ENCODE results near the gene MGA. TPM values are rescaled to one million over a fixed set of nuclear protein-coding genes. Genes with fewer than 3 reads are reported as not detected.
A peak's percentile ranks its signal among the peaks of the same experiment; 100 is the strongest.

Gene MGA
- total RNA-seq, 2 donors from 2014 or later: 28.8 to 45.5 TPM

- ATAC-seq (no peak), DNase-seq (no peak)
- intact Hi-C loops (cut with DNase I): no loop called here
- no peaks in the 10 kb centered on the region for H3K9me3 ChIP-seq
- H3K27ac ChIP-seq: no peak overlapping the region
- H3K36me3 ChIP-seq (replicated peaks in 1 of 2; ENCODE audit: insufficient read depth in 1 of 2, low read depth in 2 of 2): no peaks in the 10 kb centered on the region
- H3K4me3 ChIP-seq: no peak overlapping the region
- no peaks in the 10 kb centered on the region for H3K27me3 ChIP-seq
- peaks cover 11% of the 10 kb centered on the region for H3K4me1 ChIP-seq
- no peak for TF ChIP-seq CTCF (IDR thresholded peaks at IDR 0.05)
- TF ChIP-seq POLR2A (IDR thresholded peaks at IDR 0.05): no peak
- WGBS, 2 donors: 94 to 96% methylated on average over 4 of the region's 4 CpGs
Observed at GRCh38 chr15:41655716-41656115, 4.5 kb upstream of the MGA start.

GRCh38 chr15:41656188-41656587 is 4.0 kb upstream of the MGA start:
- Histone ChIP-seq H3K9me3 (no peaks in the 10 kb centered on the region), H3K36me3 (replicated peaks in 1 of 2; ENCODE audit: insufficient read depth in 1 of 2, low read depth in 2 of 2) (no peaks in the 10 kb centered on the region), H3K27me3 (no peaks in the 10 kb centered on the region), H3K4me1 (peaks cover 16% of the 10 kb centered on the region), H3K27ac (no peak overlapping the region), H3K4me3 (no peak overlapping the region)
- DNase-seq (no peak), ATAC-seq (no peak)
- intact Hi-C loops (cut with DNase I): no loop called here
- WGBS, 2 donors: 85 to 89% methylated on average over 2 of the region's 2 CpGs
- no peak for TF ChIP-seq POLR2A (IDR thresholded peaks at IDR 0.05)
- TF ChIP-seq CTCF (IDR thresholded peaks at IDR 0.05): no peak

- WGBS, 2 donors: 48 to 62% methylated on average over 1 of the region's 1 CpG
- no peak for TF ChIP-seq POLR2A (IDR thresholded peaks at IDR 0.05)
- TF ChIP-seq CTCF (IDR thresholded peaks at IDR 0.05): no peak
- DNase-seq: no peak
- H3K9me3 ChIP-seq: no peaks in the 10 kb centered on the region
- no peaks in the 10 kb centered on the region for H3K36me3 ChIP-seq (replicated peaks in 1 of 2; ENCODE audit: insufficient read depth in 1 of 2, low read depth in 2 of 2)
- H3K27ac ChIP-seq: no peak overlapping the region
- H3K27me3 ChIP-seq: no peaks in the 10 kb centered on the region
- intact Hi-C loops (cut with DNase I): no loop called here
- peaks cover 26% of the 10 kb centered on the region for H3K4me1 ChIP-seq
- no peak overlapping the region for H3K4me3 ChIP-seq
- no peak for ATAC-seq
Observed at GRCh38 chr15:41658689-41659088, 1.5 kb upstream of the MGA start.

GRCh38 chr15:41659190-41659589 is 1.0 kb upstream of the MGA start:
- TF ChIP-seq POLR2A (IDR thresholded peaks at IDR 0.05): no peak
- no peak for TF ChIP-seq CTCF (IDR thresholded peaks at IDR 0.05)
- 88 to 90% methylated on average over 2 of the region's 2 CpGs for WGBS, 2 donors
- no peak overlapping the region for H3K4me3 ChIP-seq
- intact Hi-C loops (cut with DNase I): no loop called here
- H3K9me3 ChIP-seq: no peaks in the 10 kb centered on the region
- no peak for DNase-seq
- no peak overlapping the region for H3K27ac ChIP-seq
- ATAC-seq: no peak
- H3K36me3 ChIP-seq (replicated peaks in 1 of 2; ENCODE audit: insufficient read depth in 1 of 2, low read depth in 2 of 2): no peaks in the 10 kb centered on the region
- H3K4me1 ChIP-seq: peaks cover 26% of the 10 kb centered on the region
- no peaks in the 10 kb centered on the region for H3K27me3 ChIP-seq

GRCh38 chr15:41659855-41660234 is 360 bp upstream of the MGA start:
- peaks cover 26% of the 10 kb centered on the region for H3K4me1 ChIP-seq
- intact Hi-C loops (cut with DNase I): no loop called here
- ATAC-seq: no peak

More at GRCh38 chr15:41659855-41660234, 360 bp upstream of the MGA start:
- DNase-seq: peak in 1 of 4 donors; percentile 6
- TF ChIP-seq POLR2A (IDR thresholded peaks at IDR 0.05) (no peak), CTCF (IDR thresholded peaks at IDR 0.05) (no peak)
- Histone ChIP-seq H3K36me3 (replicated peaks in 1 of 2; ENCODE audit: insufficient read depth in 1 of 2, low read depth in 2 of 2) (no peaks in the 10 kb centered on the region), H3K4me3 (no peak overlapping the region), H3K27ac (peak overlapping the region in 3 of 4 donors; percentile 67 to 87 (median 73)), H3K9me3 (no peaks in the 10 kb centered on the region), H3K27me3 (no peaks in the 10 kb centered on the region)
- WGBS, 2 donors: 20 to 31% methylated on average over 21 of the region's 21 CpGs
